HG02884 (cell line): ENCODE measurements around the gene PDE4D.

Source experiments
- ATAC-seq: cut with Tn5 transposase; IDR thresholded peaks from one replicate; pipeline ENCODE4 v1.9.1; 2021; ENCODE audit warnings: mild to moderate bottlenecking, moderate library complexity; ENCODE audit not compliant: unreplicated experiment

PDE4D gene

DNA sequence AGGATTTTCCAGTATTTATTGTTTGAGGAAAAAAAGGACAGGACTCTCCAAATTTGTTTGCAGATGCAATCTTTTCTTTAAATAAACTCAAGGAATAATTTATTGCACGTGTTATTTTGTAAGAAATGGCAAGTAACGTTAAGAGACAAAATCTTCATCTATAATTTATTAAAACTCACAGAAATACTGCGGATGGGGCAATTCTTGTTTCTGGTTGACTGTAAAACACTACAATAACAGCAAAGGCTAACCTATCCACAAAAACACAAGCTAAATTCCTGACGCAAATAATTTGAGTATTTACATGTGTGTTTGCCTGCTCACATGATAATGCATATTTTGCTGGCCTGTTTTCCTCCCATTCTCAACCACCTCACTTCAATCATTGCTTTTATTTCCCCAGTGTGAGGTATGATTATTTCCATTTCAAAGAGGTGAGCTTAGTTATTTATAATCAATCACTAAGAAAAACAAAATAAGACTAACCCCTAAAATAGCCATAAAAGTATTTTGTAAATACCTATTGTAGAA lies 619.4 kb downstream of the PDE4D start:
- ATAC-seq, result no peak

DNA sequence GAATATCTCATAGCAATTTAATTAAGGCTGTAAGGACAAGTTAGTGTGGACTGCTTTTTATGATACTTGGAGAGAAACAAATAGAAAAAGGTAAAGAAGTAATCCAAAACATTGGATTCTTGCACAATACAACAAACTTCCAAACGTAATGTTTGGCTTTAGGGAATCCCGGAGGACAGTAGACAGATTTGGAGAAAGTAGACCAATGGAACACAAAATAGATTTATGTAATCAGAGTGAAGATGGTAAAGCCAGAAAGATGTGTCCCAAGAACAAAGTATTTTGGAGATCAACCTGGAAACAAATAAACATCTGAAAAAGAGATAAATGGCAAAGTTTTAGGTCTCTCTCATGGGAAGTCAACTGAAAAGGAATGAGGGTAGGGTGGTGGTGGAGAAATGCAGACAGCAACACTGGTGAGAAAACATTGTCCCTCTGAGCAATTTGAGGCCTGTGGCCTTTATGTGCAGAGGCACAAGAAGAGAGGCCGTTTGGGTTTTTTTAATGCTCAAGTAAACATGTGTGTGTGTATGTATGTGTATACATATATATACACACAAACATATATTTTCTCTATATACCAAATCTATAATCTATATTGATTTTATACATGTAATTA lies 620.6 kb downstream of the PDE4D start:
- ATAC-seq, result no peak

DNA sequence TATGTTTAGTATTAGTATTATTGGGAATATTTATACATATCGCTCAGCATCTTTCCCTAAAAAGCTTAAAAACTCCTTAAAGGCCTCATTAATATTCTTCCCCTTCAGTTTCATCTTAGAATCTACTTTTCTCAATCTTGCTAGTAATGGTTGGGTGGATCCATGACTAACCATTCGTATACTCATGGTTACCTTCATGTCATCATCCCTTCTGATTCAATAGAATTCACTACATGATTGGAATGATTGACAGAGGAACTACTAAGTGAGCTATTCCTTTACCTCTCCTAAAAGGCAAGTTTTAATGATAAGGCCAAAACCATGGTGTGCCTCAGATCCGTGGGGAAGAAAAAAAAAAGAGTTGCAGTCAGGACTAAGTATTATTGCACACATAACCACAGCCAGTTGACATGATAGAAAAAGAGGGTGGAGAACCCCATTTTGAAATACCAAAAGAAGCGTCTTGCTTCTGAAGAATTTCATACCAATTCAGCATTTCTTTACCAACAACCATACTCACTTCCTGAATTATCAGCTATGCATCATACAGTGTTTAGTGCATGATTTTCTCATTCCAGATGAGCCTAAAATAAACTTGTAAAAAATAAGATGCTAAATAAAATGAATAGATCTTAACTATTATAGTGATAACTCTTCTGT lies 624.6 kb downstream of the PDE4D start:
- no peak for ATAC-seq

- ATAC-seq, result no peak
Observed at GRCh38 chr5:59267033-59267432, 626.5 kb downstream of the PDE4D start.

DNA sequence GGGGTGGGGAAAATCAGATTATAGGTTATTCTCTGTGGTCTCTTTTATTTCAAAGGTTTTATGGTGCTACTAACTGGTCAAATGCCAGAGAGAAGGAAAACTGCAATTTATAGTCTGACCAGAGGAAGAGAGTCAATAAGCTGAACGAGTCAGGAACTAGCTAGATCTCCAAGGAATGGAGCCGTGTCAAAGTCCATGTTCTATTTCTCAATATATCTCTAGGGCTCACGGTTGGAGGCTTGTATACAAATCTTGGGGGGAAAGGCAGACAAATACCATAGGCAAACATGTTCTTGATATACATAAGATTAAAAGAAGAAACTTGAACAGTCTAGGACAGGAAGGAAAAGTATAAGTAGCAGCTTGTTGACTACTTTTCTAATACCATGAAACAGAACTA lies 627.1 kb downstream of the PDE4D start:
- no peak for ATAC-seq

- no peak for ATAC-seq
Observed at GRCh38 chr5:59264639-59265245, 628.8 kb downstream of the PDE4D start.

DNA sequence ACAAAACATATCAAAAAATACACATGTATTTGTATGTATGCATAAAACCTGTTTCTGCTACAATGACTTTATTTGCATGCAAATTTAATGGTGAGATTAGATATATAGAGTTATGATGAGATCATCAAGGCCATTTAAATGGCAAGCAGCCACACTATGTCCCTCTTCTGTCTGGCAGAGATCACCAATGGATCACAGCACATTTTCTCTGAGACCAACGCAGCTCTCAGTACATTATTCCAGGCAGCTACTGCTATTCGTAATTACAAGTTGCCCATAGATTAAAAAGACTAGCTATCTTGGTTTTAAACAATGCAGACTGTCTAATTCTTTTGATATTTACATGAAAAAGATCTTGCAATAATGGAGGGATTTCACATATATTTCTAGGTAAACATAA lies 629.5 kb downstream of the PDE4D start:
- ATAC-seq, result no peak

DNA sequence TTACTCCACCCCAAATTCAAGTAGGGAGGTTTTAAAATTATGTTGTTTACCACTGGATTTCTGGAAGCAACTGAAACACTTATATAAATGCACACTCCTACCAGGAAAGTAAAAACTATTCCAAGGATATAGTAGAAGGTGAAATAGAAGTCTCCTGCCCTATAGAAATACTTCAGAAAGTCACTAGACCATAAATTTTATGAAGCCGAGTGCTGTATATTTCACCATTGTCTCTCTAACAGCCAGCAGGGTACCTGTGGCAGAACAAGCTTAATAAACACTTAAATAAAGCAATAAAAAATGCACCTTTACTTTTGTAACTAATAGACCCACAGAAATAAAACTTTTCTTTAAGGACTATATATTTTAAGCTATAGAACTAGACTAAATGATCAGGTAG lies 631.6 kb downstream of the PDE4D start:
- no peak for ATAC-seq

- no peak for ATAC-seq
Observed at GRCh38 chr5:59260973-59261372, 632.6 kb downstream of the PDE4D start.

DNA sequence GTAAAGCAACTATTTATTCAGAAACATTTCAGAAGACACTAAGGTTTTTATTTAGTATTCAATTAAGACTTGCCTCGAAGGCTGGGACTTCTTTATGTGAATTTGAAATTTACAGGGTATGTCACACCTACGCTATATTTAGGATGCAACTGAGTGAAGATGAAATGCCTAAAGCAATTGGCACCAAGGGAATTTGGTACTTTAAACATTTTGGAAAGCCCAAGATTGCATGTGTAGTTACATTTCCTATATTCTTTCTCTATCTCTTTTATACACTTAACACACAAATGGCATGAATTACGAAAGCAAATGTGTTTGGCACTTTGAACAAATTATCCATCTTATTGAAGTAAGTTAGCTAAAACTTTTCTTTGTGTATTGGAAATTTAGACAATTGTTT lies 633.3 kb downstream of the PDE4D start:
- ATAC-seq, result no peak

DNA sequence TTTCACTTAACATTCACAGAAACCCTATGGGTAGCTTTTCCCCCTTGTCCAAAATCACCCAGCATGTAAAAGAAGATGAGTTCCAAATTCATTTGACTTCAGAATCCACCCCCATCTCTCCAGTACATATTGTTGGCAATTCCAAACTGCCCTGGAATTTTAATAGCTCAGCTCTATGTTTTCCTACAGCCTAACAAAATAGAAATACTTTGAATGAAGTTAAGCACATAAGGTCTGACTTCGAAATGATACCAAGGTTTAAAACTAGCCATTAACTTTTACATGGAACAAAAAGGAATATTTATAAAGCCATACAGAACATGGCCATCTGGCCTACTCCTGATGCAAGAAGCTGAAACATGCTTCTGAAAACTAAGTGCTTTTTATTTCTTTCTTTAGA lies 634.3 kb downstream of the PDE4D start:
- no peak for ATAC-seq

DNA sequence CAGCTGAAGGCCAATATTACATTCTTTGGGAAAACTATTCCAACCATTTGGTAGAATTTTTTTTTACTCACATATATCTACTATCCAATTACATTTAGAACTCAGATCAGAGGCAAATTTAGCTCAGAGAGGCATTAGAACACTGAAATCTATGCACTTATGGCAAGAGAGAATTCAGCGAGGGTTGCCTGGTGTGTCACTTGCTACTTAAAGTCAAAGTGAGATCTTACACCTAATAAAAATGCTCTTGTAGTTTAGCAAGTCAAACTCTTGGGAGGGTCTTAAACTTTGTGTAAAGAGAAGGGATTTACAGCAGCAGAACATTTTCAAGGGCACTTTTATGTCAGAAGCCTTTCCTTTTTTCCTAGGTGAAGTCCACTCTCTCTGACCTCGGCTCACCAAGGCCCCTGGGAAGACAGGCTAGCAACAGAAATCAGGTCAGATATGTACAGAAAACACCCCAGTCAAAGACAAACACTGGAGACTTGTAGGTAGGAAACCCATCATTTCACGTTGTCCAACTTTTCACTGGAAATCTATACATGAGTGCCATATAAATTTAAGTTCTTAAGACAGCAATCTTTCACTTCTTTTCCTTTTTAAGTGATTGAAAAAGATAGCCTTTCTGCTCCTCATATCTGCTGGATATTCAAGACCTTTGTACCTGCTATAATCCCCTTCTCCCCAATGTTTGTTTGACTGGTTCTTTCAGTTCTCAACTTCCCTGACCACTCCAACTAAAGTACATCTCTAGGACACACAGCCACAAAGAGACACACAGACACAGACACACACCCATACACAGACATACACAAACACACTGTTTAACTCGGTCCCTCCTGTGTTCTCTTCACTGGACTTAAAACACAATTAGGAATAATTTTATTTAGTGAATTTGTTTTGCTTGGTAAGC lies 635.8 kb downstream of the PDE4D start:
- no peak for ATAC-seq

- ATAC-seq, result no peak
Observed at GRCh38 chr5:59256331-59256730, 637.2 kb downstream of the PDE4D start.

DNA sequence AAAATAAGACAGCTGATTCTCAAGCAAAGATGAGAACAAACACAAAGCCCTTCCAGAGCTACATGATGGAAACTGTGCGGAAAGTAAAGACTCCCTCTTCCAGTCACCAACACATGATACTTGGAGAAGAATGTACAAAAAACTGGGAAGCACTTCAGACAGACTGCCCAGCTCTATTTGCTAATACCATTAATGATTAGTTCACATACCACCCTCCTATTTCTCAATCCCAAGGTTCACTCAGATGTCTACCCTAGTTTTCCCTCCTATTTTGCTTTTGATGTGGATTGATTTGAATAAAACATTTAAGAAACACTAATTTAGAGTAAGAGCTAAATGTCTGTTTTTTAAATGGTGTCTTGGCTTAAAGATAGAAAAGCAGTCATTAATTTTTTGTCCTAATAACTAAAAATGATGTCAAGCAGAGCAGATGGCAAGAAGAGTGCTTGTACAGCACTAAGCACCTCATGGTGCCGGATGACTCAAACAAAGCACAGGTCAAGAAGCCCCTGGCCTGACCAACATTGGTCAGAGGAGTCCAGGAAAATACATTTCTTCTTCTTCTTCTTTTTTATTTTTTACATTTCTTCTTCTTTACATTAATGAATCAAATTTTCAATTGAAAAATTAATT lies 639.4 kb downstream of the PDE4D start:
- no peak for ATAC-seq

DNA sequence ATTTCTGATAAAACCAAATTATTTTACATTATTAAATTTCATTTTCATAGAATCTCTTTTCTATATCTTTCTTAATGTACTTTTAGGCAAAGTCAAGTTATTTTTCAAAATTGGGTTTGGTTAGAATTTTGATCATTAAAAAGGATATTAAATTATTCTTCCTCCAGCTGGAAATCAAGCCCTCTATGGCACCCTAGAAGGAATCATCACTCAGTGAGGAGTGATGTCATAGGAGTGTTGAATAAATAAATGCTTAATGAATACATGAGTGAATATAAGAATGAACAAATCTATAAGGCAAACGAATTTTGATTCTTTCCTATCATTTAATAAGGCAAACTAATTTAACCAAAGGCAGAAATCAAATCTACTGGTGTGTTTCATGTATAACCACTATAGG lies 639.9 kb downstream of the PDE4D start:
- ATAC-seq, result no peak

DNA sequence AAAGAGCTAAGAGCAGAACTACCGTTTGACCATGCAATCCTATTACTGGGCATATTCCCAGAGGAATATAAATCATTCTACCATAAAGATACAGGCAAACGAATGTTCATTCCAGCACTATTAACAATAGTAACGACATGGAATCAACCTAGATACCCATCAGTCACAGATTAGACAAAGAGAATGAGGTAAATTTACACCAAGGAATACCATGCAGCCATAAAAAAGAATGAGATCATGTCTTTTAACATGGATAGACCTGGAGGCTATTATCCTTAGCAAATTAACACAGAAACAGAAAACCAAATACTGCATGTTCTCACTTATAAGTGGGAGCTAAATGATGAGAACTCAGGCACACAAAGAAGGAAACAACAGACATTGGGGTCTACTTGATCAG lies 641.9 kb downstream of the PDE4D start:
- no peak for ATAC-seq

DNA sequence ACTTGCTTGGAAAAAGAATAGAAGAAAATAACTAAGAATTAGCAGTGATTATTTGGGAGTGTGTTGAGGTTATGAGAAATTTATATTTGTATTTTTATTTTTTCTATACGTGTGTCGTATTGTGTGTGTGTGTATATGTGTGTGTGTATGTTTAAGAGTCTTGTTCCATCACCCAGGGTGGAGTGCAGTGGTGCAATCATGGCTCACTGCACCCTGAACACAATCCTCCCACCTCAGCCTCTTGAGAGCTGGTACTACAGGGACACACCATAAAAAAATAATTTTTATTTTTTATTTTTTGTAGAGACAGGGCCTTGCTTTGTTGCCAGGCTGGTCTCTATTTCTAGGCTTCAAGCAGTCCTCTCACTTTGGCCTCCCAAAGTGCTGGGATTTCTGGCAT lies 643.8 kb downstream of the PDE4D start:
- ATAC-seq, result no peak

DNA sequence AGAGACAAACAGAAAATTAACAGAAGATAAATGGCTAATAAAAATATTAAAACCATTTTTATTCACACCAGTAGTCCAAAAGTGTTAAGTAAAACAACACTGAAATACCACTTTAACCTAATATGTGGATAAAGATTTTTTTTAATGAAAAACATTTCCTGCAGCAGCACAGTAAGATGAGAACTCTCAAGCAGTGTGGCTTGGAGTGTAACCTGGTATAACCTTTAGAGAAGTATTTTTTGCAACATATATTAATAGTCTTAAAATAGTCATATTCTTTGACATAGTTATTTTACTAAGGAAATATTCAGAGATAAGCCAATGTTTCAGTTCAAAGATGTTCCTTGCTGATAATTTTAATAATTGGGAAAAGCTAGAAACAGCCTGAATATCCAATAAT lies 644.4 kb downstream of the PDE4D start:
- ATAC-seq, result no peak

DNA sequence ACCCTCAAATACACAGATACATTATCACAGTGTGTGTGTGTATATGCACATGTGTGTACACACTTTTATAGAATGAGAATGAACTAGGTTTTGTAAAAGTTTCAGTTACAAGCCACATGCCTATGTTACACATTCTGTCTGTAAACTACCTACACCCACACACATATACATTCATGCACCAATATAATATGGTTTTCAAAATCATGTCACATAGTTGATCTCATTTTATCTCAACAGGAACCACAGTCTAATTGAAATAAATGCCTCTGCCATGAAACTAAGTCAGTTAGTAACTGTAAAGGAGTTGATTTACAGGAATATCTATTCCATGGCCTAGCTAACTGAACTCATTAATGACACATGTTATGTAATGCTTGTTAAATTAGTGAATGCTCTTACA lies 646.6 kb downstream of the PDE4D start:
- ATAC-seq, result no peak

DNA sequence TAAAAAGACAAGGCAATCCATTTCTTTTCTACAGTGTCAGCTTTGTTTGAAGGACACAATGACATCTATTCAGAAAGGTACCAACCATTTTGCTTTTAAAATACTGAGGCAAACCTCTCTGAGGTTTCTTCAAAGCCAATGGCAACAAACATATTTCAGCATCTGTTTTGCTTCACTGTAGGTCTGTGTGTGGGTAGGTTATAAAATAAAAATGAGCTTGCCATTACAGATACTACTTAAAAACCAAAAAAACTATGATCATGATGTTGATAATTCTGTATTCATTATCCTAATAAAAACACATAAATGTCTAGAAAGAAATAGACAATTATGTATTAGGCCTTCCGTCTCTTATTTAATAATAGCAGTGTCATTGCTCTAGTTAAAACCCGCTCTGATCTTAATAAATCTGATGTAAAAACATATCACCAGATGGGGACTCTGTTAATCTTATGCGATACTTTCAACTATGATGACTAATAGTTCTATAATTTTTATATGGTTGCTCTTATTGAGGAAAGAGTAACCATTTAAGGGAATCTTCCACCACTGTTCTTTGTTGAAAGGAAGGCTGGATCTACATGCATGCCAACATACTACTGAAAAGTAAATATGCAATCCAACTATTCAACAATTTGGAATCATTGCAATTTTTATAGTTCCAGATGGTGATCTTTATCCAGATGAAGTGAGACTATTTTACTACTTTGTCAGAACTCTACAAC lies 647.2 kb downstream of the PDE4D start:
- ATAC-seq, result no peak
